LNCAP (cell line): ENCODE data around the gene POLQ.
A peak's percentile ranks its signal among the peaks of the same experiment; 100 is the strongest.

Source experiments
- TF ChIP-seq, protein P1 (sequence below): fragments of 450-650 bp; IDR thresholded peaks from 2 replicates; pipeline ENCODE4 v1.5.1; 2017; ENCODE audit warnings: mild to moderate bottlenecking

Gene POLQ

DNA sequence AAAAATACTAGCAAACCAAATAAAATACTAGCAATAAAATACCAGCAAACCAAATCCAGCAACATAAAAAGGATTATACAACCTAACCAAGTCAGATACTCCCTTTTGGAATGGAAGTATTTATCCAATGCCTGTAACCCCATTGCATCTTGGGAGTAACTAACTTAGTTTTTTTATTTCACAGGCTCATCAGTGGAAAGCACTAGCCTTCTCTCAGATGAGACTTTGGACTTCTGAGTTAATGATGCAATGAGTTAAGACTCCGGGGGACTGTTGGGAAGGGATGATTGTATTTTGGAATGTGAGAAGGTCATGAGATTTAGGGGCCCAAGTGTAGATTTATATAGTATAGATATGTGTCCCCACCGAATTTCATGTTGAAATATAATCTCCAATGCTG, 41.2 kb downstream of the POLQ start:
- TF ChIP-seq, protein P1, sequence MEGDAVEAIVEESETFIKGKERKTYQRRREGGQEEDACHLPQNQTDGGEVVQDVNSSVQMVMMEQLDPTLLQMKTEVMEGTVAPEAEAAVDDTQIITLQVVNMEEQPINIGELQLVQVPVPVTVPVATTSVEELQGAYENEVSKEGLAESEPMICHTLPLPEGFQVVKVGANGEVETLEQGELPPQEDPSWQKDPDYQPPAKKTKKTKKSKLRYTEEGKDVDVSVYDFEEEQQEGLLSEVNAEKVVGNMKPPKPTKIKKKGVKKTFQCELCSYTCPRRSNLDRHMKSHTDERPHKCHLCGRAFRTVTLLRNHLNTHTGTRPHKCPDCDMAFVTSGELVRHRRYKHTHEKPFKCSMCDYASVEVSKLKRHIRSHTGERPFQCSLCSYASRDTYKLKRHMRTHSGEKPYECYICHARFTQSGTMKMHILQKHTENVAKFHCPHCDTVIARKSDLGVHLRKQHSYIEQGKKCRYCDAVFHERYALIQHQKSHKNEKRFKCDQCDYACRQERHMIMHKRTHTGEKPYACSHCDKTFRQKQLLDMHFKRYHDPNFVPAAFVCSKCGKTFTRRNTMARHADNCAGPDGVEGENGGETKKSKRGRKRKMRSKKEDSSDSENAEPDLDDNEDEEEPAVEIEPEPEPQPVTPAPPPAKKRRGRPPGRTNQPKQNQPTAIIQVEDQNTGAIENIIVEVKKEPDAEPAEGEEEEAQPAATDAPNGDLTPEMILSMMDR = no peak

DNA sequence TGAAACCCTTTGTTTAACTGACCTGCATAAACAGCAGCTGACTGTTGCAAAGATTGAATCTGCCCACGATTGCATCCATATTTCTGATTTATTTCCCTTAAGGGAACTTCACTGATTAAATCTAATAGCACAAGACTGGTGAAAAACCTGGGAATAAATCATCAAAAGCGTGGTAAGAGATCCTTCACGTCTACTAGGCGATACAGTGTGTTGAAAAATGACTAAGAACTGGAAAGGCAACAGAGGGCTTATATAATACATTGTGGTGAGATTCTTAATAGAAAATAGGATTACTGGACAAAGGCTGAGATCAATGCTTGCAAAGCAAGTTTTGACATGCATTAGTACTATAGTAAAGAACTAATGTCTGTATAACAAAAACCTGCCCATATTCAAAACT, 49.0 kb downstream of the POLQ start:
- TF ChIP-seq, protein P1 = no peak

DNA sequence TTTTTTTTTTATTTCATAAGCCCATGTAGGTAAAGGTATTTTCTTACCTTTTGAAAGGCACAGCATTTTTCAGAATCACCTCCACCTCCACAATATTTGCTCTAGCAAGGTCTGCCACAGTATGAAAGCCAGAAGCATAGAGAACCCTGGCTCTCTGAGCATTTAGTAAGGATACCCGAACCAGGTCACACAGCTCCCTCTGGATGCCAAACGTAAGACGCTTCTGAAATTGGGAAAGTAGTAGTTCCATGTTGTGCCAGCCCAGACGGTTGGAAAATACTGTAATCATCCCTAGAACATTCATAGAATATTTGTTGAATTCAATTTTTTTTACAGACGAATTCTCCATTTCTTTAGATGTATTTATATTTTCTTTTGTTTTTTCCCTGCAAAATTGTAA, 52.4 kb downstream of the POLQ start:
- TF ChIP-seq, protein P1 = peak; percentile 29; the same call in 1 of the 2 replicates

DNA sequence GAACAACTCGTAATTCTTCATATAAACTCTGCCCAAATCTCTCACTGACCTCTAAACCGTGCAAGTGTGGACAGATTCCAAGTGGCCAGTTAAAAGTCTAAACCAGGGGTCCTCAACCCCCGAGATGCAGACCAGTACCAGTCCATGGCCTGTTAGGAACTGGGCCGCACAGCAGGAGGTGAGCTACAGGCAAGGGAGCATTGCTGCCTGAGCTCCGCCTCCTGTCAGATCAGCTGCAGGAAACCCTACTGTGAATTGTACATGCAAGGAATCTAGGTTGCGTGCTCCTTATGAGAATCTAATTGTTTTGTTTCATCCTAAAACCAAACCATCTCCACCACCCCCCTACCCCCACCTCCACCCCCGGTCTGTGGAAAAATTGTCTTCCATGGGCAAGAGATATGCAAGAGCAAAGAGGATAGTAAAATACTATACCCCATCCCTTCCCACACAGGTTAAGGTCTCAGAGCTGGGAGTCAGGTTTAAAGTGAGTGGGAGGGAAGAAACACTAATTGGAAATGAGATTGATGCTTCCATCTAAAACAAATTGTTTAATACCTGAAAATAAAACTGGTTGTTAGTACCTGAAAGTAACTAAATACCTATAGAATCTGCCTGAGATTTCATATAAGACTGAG, 54.0 kb downstream of the POLQ start:
- TF ChIP-seq, protein P1 = no peak

GRCh38 chr3:121490161-121490560, 55.6 kb downstream of the POLQ start:
- TF ChIP-seq, protein P1 = no peak

- TF ChIP-seq, protein P1 = no peak; the same call in 1 of the 2 replicates
These were observed 57.2 kb downstream of the POLQ start for GRCh38 chr3:121488628-121489027.

DNA sequence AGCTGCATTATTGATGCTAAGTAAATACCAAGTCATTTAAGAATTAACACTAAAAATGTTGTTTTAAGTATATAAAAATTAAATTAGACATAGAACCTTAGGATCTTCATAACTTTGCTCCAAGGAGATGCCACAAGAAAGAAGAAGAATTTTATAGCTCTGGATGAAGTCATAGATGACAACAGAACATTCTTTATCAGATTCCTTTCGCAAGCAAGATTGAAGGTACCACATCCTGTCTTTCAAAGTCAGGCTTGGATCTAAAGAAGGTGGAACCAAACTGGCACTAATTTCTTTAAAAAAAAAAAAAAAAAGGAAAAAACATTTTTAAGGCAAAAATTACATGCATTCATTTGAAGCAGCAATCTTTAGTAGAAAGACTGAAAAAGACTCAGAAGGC, 62.5 kb downstream of the POLQ start:
- TF ChIP-seq, protein P1 = no peak

DNA sequence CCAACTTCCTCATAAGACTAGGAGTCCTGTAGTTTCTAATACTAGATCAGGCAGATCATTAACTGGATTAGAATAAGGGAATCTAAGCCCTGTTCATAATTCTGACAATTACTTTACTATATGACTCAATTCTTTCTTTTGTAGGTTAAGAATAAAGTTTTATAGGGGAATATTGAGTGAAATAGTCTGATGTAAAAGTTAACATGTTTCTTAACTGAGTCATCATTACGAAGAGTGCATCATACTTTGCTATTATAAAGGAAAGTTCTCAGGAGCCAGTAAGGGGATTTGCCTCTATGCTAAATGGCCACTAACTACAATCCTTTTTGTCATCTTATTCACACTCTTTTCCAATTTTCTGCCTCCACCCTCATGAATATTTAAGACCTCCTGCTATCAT, 63.1 kb downstream of the POLQ start:
- TF ChIP-seq, protein P1 = no peak
